ENCODE results near the gene TEKT1.

The TEKT1 gene

DNA sequence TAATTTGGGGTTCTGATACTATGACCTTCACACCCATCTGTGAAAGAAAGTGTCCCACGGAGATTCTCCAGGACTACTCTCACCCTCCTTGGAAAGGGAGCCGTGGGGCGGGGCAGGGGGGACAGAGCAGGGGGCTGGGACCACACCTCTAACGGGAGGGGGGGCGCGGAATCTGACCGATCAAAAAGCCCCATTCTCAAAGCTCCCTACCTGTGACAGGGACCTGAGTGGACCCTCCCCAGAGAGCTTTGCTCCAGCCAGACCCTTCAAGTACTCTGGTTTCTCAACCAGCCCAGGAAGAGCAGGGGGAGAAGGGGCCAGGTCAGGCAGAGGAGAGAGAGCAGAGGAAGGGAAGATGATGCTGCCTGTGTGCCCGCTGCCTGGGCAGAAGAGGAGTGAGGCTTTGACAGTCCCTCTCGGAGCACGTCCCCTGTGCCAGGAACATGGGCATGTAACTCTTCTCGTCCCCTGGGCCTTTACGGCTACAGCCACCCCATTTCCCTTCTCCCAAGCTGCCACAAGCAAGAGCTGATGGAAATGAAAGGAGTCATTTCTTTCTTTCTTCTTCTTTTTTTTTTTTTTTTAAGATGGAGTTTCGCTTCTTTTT is 75.0 kb downstream of the TEKT1 start:
- peak in 1 of 2 donors; percentile 31 for ATAC-seq

DNA sequence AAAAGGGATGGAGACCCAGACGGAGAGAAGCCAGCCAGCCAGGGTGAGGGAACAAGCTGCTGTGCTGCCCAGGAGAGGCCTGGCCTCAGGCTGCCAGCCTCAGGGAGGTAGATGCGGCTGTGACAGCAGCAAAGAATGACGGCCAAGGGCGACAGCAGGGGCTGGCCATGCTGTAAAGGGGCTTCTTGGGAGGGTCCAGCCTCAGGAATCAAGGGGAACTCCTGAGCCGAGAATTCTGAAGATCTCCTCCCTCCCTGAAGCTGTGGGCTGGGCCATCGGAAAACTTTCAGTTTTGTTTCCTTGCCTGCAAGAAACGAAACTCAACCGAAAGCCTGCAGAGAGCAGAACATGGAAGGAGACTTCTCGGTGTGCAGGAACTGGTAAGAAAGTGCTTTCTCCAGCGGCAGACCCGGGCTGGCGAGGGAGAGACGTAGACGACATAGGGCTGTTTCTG is 75.8 kb downstream of the TEKT1 start, which contains the start of gene XAF1:
Gene XAF1 (plus strand): TSS at position 316 of the 454 bp plus-strand sequence. CDS start 33 bp downstream, at position 349.
- peak; percentile 72 to 75 for ATAC-seq

DNA sequence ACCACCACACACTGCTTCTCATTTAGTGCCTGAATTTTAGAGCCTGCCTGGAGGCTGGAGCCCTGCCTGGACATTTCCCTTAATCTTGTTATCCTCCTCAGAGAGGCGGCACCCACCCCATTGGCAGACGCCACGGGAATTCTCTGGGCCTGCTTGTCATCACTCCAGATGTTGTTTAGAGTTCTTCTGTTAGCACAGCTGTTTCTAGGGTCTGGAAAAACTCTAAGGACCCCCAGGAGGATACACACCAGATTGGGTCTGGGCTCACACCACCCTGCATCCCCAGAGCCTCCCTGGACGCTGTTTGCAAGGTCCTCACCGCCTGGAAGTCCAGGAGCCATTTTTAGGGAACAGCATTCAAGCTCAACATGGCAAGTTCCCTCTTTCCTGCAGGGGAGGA is 76.2 kb downstream of the TEKT1 start:
- ATAC-seq, result no peak

DNA sequence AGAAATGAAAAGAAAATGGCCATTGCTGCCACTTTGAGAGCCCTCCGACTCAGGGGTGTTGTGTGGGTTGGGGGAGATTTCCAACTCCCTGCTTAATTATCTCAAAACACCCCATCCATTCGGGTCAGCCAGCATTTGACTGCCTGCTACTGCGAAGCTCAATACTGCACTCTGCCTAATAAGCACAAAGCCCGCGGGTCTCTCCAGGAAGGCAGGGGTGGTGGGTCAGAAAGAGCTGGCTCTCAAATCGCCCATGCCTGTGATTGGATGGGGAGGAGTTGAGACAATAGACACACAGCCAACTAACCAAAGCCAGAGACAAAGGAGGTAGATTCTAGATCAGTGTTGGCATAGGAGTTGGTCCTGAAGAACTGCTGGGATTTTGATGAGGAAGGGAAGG is 78.0 kb downstream of the TEKT1 start:
- no peak for ATAC-seq

DNA sequence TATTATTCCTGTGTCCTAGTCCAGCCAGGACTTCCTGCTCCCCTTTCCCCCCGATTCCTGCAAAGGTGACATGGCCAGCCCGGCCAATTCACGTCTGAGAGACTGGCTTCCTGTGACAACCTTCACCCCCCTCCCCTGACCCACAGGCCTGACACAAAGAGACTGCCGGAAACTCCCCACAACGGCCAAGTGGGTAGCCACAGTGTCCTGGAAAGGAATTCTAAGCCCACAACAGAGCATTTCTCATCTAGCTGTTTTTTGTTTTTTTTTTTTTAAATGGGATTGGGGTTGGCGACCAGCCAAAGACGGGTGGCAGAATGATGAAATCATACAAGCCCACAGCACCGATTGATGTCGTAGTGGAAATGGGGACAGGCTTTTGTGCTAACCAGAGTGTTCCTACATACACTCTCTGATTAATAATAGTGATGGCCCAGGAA is 78.5 kb downstream of the TEKT1 start:
- peak in 1 of 2 donors; percentile 36 for ATAC-seq

DNA sequence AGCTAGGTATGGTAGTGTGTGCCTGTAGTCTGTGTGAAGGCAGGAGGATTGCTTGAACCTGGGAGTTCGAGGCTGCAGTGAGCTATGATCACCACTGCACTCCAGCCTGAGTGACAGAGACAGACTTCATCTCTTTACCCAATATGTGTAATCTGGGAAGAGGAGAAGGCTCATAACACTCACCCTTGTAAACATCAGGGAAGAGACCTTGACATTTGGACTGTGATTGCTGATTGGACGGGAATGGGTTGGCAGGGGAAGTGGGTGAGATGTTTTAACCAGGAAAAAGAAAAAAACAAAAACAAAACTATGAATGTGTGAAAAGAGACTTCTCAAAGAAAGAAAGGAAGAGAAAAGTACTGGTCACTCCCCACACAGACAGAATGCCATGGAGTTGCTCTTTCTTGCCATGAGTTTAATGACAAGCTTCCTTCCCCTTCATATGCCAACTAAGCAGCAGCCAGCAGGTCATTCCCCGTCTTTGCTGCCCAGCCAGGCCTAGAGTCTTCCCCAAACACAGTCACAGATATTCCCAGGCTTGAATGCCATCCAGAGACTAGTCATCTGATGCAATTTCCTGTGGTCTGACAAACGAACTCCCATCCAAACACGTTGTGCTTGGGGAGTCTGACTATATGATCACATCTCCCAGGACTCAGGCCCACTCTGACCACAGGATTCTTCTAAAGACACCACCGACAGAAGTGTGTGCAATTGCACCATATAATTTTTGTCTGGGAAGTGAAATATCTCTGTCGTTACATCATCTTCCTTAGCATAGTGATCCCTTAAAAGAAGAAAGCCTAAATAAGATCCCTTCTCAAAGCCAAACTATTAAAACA is 79.2 kb downstream of the TEKT1 start:
- ATAC-seq, result no peak

DNA sequence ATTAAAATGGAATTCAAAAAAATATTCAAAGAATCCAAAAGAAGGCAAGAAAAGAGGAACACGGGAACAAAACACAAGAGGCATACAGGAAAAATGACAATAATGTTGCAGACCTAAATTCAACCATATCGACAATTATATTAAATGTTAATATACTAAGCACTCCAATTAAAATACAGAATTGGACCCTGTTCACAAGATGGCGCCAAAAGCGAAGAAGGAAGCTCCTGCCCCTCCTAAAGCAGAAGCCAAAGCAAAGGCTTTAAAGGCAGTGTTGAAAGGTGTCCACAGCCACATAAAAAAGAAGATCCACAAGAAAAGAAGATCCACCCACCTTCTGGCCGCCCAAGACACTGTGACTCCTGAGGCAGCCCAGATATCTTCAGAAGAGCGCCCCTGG is 82.0 kb downstream of the TEKT1 start:
- ATAC-seq, result no peak

DNA sequence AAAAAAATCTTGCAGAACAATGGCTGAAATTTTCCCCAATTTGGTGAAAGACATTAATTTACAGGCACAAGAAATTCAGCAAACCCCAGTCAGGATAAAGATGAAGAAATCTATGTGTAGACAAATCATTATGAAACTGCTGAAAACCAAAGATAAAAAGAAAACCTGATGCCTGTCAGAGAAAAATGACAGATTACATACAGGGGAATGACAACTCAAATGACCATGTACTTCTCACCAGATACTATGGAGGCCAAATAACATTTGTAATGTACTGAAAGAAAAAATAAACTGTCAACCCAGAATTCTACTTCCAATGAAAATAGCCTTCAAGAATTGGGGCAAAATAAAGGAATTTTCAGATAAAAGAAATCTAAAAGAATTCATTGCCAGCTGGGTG is 82.9 kb downstream of the TEKT1 start:
- ATAC-seq, result no peak

Measured in activated CD4-positive, CD25-positive, alpha-beta regulatory T cell treated with anti-CD3 and anti-CD28 coated beads, Interleukin-2, amount 50 U/mL, for 24 hours (primary cell).